Astrocyte (in vitro differentiated cells and primary cell): ENCODE measurements around the gene GBF1.

Experiments
- CTCF ChIP-seq: IDR thresholded peaks from 2 replicates; pipeline ENCODE4 v1.5.1; 2011; ENCODE audit warnings: low read depth, mild to moderate bottlenecking, inconsistent platforms, low read length, moderate library complexity; ENCODE audit not compliant: insufficient read depth
- EZH2 ChIP-seq: IDR thresholded peaks from 2 replicates; pipeline ENCODE4 v1.6.1; 2012; ENCODE audit warnings: mild to moderate bottlenecking, low read length, inconsistent platforms; ENCODE audit not compliant: insufficient read depth

- TF ChIP-seq CTCF (no peak), EZH2 (no peak)
Measured at GRCh38 chr10:102426803-102427287, 181.5 kb downstream of the GBF1 start.
